KOPT-K1 (cell line): ENCODE results near the gene EEA1.
"Not testable (repeated sequence)": the region's sequence is repeated elsewhere in the genome, so short reads cannot be mapped to it uniquely, and the experiment has no call there.

Experiments used
- H3K27ac ChIP-seq: fragments of 200-600 bp; sonication (generic); 2 replicates; pipeline ENCODE4 v1.5.1; 2016; ENCODE audit warnings: antibody characterized with exemption, mild to moderate bottlenecking, low read depth, low read length; ENCODE audit not compliant: poor library complexity, severe bottlenecking
- H3K36me3 ChIP-seq: fragments of 200-600 bp; sonication (generic); 2 replicates; pipeline ENCODE4 v1.5.1; 2017; ENCODE audit warnings: antibody characterized with exemption, mild to moderate bottlenecking, low read length, moderate library complexity; ENCODE audit not compliant: insufficient read depth
- H3K9me3 ChIP-seq: fragments of 200-600 bp; sonication (generic); 2 replicates; pipeline ENCODE4 v1.5.1; 2017; ENCODE audit warnings: antibody characterized with exemption, low read length, mild to moderate bottlenecking; ENCODE audit not compliant: insufficient read depth, poor library complexity, severe bottlenecking

The EEA1 gene

GRCh38 chr12:92928962-92929915 lies at the start of gene EEA1:
Gene EEA1, minus strand, starts transcription at chr12:92929295. Its CDS starts 229 bp downstream, at chr12:92929066.
- Histone ChIP-seq H3K27ac (peak within 1 kb of the TSS; percentile 91), H3K36me3 (no peaks in the 10 kb centered on the region)

GRCh38 chr12:92978607-92979006 lies 49.5 kb upstream of the EEA1 start:
- H3K9me3 ChIP-seq: peaks cover 31% of the 10 kb centered on the region

More at GRCh38 chr12:92928962-92929915, at the start of gene EEA1:
- no peaks in the 10 kb centered on the region for H3K9me3 ChIP-seq

GRCh38 chr12:92977326-92977725 lies 48.2 kb upstream of the EEA1 start:
- no peak overlapping the region for H3K27ac ChIP-seq
- H3K9me3 ChIP-seq: peaks cover 31% of the 10 kb centered on the region
- H3K36me3 ChIP-seq: no peaks in the 10 kb centered on the region

More at GRCh38 chr12:92978607-92979006, 49.5 kb upstream of the EEA1 start:
- Histone ChIP-seq H3K27ac (no peak overlapping the region), H3K36me3 (no peaks in the 10 kb centered on the region)

GRCh38 chr12:92974759-92975158 lies 45.7 kb upstream of the EEA1 start:
- H3K9me3 ChIP-seq: peaks cover 13% of the 10 kb centered on the region
- H3K27ac ChIP-seq: no peak overlapping the region
- no peaks in the 10 kb centered on the region for H3K36me3 ChIP-seq

GRCh38 chr12:92973614-92974013 lies 44.5 kb upstream of the EEA1 start:
- Histone ChIP-seq H3K9me3 (peaks cover 13% of the 10 kb centered on the region), H3K36me3 (no peaks in the 10 kb centered on the region), H3K27ac (no peak overlapping the region)

- no peak overlapping the region for H3K27ac ChIP-seq
- H3K36me3 ChIP-seq: no peaks in the 10 kb centered on the region
- peaks cover 13% of the 10 kb centered on the region for H3K9me3 ChIP-seq
These were observed 42.9 kb upstream of the EEA1 start for GRCh38 chr12:92971859-92972524.

- H3K27ac ChIP-seq: no peak overlapping the region
These were observed 39.2 kb upstream of the EEA1 start for GRCh38 chr12:92968176-92968813.

DNA sequence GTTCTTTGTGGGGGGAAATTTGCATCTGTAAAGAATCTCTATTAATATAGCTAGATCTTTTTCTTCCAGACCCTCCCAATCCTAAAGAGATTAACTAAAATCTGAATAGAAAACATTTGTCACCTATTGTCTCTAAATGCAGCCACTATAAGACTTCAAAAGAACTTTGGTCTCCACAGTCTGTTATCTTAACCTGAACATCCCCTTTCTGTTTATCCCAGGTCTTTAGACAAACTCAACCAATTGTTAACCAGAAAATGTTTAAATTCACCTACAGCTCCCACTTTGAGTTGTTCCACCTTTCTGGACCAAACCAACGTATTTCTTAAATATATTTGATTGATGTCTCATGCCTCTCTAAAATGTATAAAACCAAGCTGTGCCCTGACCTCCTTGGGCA lies 35.3 kb upstream of the EEA1 start:
- H3K27ac ChIP-seq, H3K9me3 ChIP-seq, H3K36me3 ChIP-seq: not testable (repeated sequence)

More at GRCh38 chr12:92968176-92968813, 39.2 kb upstream of the EEA1 start:
- Histone ChIP-seq H3K9me3 (no peaks in the 10 kb centered on the region), H3K36me3 (no peaks in the 10 kb centered on the region)

DNA sequence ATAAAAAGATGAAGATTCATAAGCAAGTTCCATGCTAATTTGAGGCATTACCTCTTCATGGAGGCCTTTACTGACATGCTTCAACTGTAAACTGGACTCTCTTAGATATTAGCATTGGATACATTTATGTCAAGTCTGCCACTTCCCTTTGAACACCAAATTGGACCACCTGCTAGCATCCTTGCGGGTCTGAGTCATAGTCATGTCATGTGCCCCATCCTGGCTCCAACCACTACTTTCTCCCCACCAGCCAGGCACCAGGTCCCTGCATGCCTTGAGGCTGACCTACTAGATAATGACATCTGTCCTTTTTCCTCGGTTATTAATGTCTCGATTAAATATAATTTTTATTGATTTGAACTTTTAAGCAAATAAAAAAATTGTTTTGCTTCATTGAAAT lies 32.9 kb upstream of the EEA1 start:
- H3K36me3 ChIP-seq: no peaks in the 10 kb centered on the region
- peaks cover 4% of the 10 kb centered on the region for H3K9me3 ChIP-seq
- H3K27ac ChIP-seq: no peak overlapping the region

- Histone ChIP-seq H3K27ac (no peak overlapping the region), H3K9me3 (peaks cover 20% of the 10 kb centered on the region), H3K36me3 (no peaks in the 10 kb centered on the region)
These were observed 27.0 kb upstream of the EEA1 start for GRCh38 chr12:92955997-92956663.

- no peaks in the 10 kb centered on the region for H3K36me3 ChIP-seq
- H3K27ac ChIP-seq: no peak overlapping the region
- peaks cover 25% of the 10 kb centered on the region for H3K9me3 ChIP-seq
These were observed 24.7 kb upstream of the EEA1 start for GRCh38 chr12:92953747-92954146.

DNA sequence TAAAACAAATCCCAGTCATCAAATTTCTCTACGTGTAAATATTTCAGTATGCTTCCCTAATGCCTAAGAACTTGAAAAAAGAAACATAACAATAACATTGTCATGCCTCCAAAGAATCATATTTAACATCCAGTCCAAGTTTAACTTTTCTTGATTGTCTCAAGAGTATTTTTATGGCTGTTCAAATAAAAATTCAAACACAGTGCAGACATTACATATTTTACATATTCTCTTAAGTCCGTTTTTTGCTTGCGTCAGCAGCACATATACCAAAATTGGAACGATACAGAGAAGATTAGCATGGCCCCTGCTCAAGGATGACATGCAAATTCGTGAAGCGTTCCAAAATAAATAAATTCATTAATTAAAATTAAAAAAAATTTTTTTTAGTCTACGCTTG lies 23.3 kb upstream of the EEA1 start:
- H3K27ac ChIP-seq: no peak overlapping the region
- no peaks in the 10 kb centered on the region for H3K36me3 ChIP-seq
- peaks cover 27% of the 10 kb centered on the region for H3K9me3 ChIP-seq

DNA sequence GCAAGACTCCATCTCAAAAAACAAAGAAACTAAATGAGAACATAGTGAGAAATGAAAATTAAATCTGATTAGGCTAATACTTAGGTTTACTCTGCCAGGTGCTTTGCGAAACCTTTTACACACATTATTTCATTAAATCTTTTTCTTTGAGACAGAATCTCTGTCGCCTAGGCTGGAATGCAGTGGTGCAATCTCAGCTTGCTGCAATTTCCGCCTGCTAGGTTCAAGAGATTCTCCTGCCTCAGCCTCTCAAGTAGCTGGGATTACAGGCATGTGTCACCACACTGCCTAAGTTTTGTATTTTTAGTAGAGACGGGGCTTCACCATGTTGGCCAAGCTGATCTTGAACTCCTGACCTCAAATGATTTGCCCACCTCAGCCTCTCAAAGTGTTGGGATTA lies 21.9 kb upstream of the EEA1 start:
- no peaks in the 10 kb centered on the region for H3K36me3 ChIP-seq
- H3K9me3 ChIP-seq: peaks cover 22% of the 10 kb centered on the region
- H3K27ac ChIP-seq: no peak overlapping the region

DNA sequence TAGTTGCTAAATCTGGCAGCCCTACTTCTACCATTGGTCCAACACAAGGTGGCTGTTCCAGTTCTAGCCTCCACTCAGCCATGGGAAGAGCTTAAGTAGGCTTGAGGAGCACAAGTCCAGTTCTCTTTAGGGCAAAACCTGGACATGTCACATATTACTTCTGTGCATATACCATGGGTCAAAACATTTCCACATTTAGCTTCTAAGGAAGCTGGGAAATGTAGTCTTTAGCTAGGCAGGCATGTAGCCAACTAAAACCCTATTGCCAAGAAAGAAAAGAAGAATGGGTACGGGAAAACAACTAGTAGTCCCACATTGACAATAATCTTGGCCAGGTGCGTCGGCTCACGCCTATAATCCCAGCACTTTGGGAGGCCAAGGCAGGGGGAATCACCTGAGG lies 20.9 kb upstream of the EEA1 start:
- no peak overlapping the region for H3K27ac ChIP-seq
- no peaks in the 10 kb centered on the region for H3K36me3 ChIP-seq
- peaks cover 22% of the 10 kb centered on the region for H3K9me3 ChIP-seq

- H3K9me3 ChIP-seq: peaks cover 20% of the 10 kb centered on the region
- H3K27ac ChIP-seq: no peak overlapping the region
- H3K36me3 ChIP-seq: no peaks in the 10 kb centered on the region
These were observed 20.4 kb upstream of the EEA1 start for GRCh38 chr12:92949466-92949865.
